Posterior cingulate gyrus (tissue), 11 donors: ENCODE results near the gene MESD.

ENCODE experiments used
- DNase-seq, 10 donors: peaks; one replicate each; pipeline versions ENCODE4 v3.0.0 to v3.0.0-alpha.2; 2020 to 2021; ENCODE audit warnings: mixed read lengths in 3 of 10
- intact Hi-C: fragments of 100-400 bp; cut with DNase I; formaldehyde crosslinking; loops from one replicate; pipeline ENCODE4 v1.15.1; 2023

MESD gene

GRCh38 chr15:80992441-80992840 lies 2.8 kb upstream of the MESD start:
- intact Hi-C loops = no loop called here
- DNase-seq = no peak

- no peak for DNase-seq
- intact Hi-C loops = no loop called here
Measured at GRCh38 chr15:80992006-80992405, 2.4 kb upstream of the MESD start.

DNA sequence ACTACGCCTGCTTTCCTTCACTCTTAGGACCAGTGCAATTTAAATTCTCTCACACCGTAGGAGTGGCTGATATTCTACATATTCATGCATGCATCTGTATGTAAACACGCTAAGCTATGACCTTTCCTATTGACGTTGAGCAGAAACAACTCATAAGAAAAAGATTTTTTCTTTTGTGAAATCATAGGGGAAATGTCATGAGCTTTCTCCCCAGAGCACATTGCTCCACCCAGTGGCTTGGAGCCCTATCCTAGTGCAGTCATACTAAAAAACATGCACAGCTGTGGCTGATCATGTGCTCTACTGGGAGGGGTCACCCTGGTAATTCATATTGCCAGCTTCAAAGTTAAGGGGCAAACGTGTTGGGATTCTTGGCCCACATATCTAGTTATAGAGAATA lies 1.8 kb upstream of the MESD start:
- DNase-seq = peak in 4 of 10 donors; percentile 31 to 89 (median 63)
- intact Hi-C loops = no loop called here

DNA sequence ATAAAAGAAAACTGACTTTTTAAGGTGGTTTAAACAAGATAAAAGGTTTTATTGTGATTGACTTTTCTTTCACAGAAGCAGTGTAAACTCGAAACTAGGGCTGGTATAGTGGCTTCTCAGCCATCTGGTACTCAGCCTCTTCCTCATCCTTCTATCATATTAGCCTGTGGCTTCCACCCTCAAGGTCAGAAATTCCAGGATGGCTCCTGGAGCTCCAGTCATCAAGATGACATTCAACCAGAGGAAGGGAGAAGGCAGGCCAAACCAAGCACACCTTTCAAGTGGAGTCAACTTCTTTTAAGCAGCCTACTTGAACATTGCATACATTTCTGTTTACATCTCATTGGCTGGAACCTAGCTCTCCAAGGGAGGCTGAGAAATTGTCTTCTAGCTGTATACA lies 1.3 kb upstream of the MESD start:
- intact Hi-C loops = no loop called here
- DNase-seq = no peak

GRCh38 chr15:80989081-80989517 lies 520 bp downstream of the MESD start:
- intact Hi-C loops = no loop called here
- DNase-seq = no peak

DNA sequence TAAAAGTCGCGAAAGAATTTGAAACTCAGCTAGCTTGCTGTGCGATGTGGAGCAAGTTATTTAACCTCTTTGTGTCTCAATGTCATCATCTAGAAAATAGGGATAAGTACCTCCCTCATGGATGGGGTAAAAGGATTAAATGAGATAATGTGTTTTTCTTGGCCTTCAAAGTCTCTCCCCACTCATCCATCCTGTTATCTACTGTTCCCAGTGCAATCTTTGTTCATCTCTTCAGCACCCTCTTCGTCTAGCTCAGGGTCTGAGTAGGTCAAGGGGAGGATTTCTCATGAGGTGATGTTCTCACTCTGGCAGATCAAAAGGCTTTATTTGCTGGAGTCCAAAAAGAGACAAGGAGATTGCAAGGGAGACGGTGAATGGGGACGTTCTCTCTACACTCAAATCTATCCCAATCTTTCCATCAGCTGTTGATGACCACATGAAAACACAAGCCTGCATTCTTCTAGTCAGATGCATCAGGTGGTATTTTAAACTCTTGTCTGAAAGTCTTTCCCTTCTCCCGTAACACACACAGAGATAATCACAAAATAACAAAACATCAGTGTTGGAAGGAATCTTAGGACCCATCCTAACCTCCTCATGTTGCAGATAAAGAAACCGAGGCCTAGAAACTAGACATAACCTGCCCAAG lies 1.3 kb downstream of the MESD start:
- DNase-seq = no peak
- intact Hi-C loops = no loop called here

GRCh38 chr15:80986487-80986886 lies 3.1 kb downstream of the MESD start:
- intact Hi-C loops = no loop called here
- no peak for DNase-seq

GRCh38 chr15:80985981-80986380 lies 3.6 kb downstream of the MESD start:
- DNase-seq = no peak
- intact Hi-C loops = no loop called here

DNA sequence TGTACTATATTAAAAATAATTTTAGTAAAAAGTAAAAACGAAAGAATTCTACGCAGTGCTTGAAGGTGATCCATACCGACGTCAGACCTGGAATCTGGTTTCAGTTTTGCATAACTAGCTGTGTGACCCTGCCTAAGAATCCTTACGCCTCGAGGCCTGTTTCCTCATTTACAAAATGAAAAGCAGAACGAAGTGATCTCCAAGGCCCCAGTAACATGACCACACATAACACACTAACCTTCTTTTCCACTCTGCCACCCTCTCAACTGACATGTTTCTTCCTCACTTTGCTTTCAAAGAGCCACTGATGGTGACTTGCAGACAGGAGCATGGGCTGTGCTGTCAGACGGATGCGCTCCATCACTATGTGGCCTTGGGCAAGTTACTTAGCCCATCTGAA lies 4.8 kb downstream of the MESD start:
- no peak for DNase-seq
- intact Hi-C loops = no loop called here

- intact Hi-C loops = no loop called here
Measured at GRCh38 chr15:80982839-80983238, 6.8 kb downstream of the MESD start.

GRCh38 chr15:80982205-80982604 lies 7.4 kb downstream of the MESD start:
- intact Hi-C loops = no loop called here
- no peak for DNase-seq

More at GRCh38 chr15:80982839-80983238, 6.8 kb downstream of the MESD start:
- DNase-seq = no peak

- intact Hi-C loops = loop anchor here (5.0 kb wide), 1 partner anchor 128 kb away; no protein-coding TSS in a partner anchor
- no peak for DNase-seq
Measured at GRCh38 chr15:80979538-80980200, 9.9 kb downstream of the MESD start.

DNA sequence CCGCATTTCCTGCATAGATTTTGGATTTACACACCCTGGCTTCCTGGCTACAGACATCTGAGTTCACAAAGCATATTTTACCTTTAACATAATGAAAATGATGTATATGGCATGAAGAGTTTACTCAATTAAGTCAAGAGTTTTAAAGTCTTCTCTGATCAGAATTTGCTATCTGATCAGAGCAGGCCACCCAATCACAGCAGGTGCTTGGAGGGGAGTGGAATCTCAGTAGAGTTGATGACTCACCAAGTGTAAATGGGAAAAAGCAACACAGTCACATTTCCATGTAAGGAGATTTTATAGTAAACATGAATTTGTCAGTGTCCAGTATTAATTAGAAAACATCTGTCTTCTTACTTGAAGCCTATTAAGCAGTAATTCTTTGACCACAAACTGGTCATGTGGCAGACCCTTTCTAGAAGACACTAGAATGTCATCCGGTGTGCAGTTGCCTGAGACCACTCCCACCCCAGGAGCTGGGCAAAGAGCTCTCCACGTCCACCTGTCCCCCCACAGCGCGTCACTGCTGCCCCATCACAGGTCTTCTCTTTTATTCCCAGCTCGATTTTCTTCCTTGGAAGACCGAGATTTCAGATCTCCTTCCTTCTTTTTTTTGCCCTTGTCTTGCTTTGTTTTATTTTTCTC lies 10.8 kb downstream of the MESD start:
- no peak for DNase-seq
- intact Hi-C loops = loop anchor here (5.0 kb wide), 1 partner anchor 128 kb away; no protein-coding TSS in a partner anchor

DNA sequence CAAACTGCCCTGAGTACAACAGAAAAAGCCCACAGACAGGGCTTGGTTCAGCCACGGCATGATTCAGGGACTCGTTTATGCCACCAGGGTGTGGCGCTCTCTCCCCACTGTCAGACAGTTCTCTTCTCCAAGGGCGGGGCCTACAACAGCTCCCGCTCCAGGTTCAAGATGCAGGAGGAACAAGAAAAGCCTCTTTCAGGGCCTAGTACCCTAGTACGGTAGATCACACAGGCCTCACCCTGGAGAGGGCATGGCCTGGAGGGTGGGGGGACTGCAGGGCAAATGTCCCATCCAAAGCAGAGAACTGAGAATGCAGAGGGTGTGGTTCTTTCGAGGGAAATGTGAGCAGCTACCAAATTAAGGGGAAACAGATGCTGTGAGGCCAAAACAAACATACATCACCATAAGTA lies 12.0 kb downstream of the MESD start:
- intact Hi-C loops = loop anchor here (1.0 to 5.0 kb wide), 2 partner anchors 130 to 288 kb away; no protein-coding TSS in a partner anchor
- DNase-seq = peak in 8 of 10 donors; percentile 26 to 95 (median 72)

DNA sequence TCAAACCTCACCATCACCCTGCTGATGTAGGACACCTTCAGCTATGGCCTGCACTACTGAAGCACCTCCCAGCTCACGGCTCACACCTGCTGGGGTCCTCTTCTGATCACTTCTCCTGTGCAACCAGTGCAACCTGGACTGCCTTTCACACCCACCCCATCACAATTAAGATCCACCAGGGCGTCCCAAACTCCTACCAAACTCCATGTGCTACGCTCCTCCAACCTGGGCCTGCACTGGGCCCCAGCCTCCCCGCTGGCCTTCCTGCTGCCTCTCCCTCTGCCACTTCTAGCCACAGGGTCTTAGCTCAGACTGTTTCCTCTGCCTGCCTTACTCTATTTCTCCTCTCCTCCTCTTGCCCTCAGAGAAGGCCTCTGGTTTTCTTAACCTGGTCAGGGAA lies 12.8 kb downstream of the MESD start:
- intact Hi-C loops = loop anchor here (1.0 to 5.0 kb wide), 2 partner anchors 130 to 288 kb away; no protein-coding TSS in a partner anchor

DNA sequence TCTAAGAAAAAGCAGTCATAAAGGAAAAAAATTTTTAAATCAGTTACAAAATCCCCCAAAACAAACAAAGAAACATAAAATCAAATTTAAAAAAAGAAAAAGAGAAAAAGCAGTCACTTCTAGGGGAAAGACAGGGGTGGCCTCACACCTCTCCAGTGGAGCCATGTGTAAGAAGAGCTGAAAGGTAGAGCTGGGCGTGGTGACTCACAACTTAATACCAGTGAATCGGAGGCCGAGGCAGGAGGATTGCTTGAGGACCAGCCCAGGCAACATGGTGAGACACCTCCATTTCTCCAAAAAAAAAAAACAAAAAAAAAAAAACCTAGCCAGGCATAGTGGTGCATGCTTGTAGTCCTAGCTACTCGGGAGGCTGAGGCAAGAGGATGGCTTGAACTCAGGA lies 14.7 kb downstream of the MESD start:
- intact Hi-C loops = loop anchor here (5.0 kb wide), 3 partner anchors 132 to 408 kb away; no protein-coding TSS in a partner anchor
- DNase-seq = no peak

More for the DNA sequence above, 12.8 kb downstream of the MESD start:
- no peak for DNase-seq

DNA sequence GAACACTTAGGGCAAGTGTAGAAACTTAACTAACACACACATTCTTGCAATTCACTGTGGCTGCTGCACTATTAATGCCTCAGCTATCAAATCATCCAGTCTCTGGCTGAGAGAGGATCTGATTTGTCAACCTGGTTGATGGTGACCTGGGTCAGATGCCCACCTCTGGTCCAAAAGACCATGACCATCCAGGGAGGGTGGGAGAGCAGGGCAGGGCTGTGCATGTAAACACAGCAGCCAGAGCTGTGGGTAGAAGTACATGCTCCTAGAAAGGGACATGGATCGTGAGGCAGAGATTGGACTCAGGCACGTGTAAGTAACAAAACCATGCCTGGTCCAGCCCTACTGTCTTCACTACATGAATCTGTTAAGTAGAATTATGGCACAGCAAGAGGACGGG lies 17.3 kb downstream of the MESD start:
- intact Hi-C loops = loop anchor here (5.0 kb wide), 2 partner anchors 355 to 405 kb away; no protein-coding TSS in a partner anchor
- no peak for DNase-seq

DNA sequence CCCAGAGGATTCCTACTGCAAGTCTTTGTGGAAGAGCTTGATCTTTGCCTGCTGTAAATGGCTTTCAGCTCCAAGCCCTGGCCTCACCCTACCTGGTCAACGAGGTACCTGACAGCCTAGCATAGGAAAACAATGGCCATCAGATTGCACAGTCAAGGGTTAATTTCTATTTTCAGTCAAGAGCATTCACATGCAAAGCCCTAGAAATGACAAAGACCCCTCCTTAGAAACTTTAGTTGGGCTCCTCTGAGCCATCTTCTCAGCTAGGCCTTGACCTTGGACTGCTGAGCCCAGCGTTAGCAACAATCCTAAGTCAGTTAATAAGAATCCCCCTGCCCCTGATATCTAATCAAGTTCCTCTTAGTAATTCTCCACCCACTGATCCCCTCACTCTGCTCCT lies 18.5 kb downstream of the MESD start:
- no peak for DNase-seq
- intact Hi-C loops = loop anchor here (2.0 to 5.0 kb wide), 4 partner anchors 192 to 516 kb away; partner anchors contain the start of gene CEMIP

- DNase-seq = no peak
- intact Hi-C loops = loop anchor here (2.0 to 5.0 kb wide), 4 partner anchors 192 to 516 kb away; partner anchors contain the start of gene CEMIP
Measured at GRCh38 chr15:80970658-80971057, 19.0 kb downstream of the MESD start.

GRCh38 chr15:80970018-80970657 lies 19.5 kb downstream of the MESD start:
- intact Hi-C loops = loop anchor here (2.0 to 5.0 kb wide), 4 partner anchors 191 to 515 kb away; partner anchors contain the start of gene CEMIP
- DNase-seq = peak in 8 of 10 donors; percentile 39 to 92 (median 66)
